HG03565 (cell line): ENCODE data around the gene SLC17A9.

Experiments used
- ATAC-seq: cut with Tn5 transposase; IDR thresholded peaks from one replicate; pipeline ENCODE4 v1.9.1; 2021; ENCODE audit warnings: mild to moderate bottlenecking, moderate library complexity; ENCODE audit not compliant: unreplicated experiment

Gene SLC17A9

GRCh38 chr20:63014287-63014686, 61.8 kb downstream of the SLC17A9 start:
- no peak for ATAC-seq

GRCh38 chr20:63014710-63015109, 62.2 kb downstream of the SLC17A9 start:
- ATAC-seq = no peak

GRCh38 chr20:63015147-63015661, 62.7 kb downstream of the SLC17A9 start:
- ATAC-seq = no peak

- ATAC-seq = no peak
Measured at GRCh38 chr20:63015662-63016361, 63.3 kb downstream of the SLC17A9 start.

GRCh38 chr20:63016514-63017075, 64.1 kb downstream of the SLC17A9 start:
- no peak for ATAC-seq

GRCh38 chr20:63017076-63017825, 64.7 kb downstream of the SLC17A9 start:
- ATAC-seq = no peak

GRCh38 chr20:63017826-63018411, 65.4 kb downstream of the SLC17A9 start:
- ATAC-seq = no peak
